ENCODE measurements around the gene TRIP6.
"Not testable (repeated sequence)": the region's sequence is repeated elsewhere in the genome, so short reads cannot be mapped to it uniquely, and the experiment has no call there.

TRIP6 gene

GRCh38 chr7:100847360-100847759 lies 19.8 kb upstream of the TRIP6 start:
- TF ChIP-seq CTCF (IDR thresholded peaks at IDR 0.05; ENCODE audit: low read depth, low read length): no peak

GRCh38 chr7:100852048-100852872 lies 14.9 kb upstream of the TRIP6 start, which contains the start of gene SLC12A9:
Gene SLC12A9, plus strand, starts transcription at chr7:100852713. Its CDS starts 1,485 bp downstream, at chr7:100854198.
- TF ChIP-seq CTCF (IDR thresholded peaks at IDR 0.05; ENCODE audit: low read depth, low read length): peak; percentile 88
- peak within 1 kb of the TSS; percentile 81 for H3K4me3 ChIP-seq (ENCODE audit: low read depth, low read length)

More at GRCh38 chr7:100847360-100847759, 19.8 kb upstream of the TRIP6 start:
- no peak overlapping the region for H3K4me3 ChIP-seq (ENCODE audit: low read depth, low read length)

- TF ChIP-seq CTCF (IDR thresholded peaks at IDR 0.05; ENCODE audit: low read depth, low read length): no peak
- no peak overlapping the region for H3K4me3 ChIP-seq (ENCODE audit: low read depth, low read length)
Observed at GRCh38 chr7:100854146-100854895, 12.9 kb upstream of the TRIP6 start.

GRCh38 chr7:100854899-100855298 lies 12.3 kb upstream of the TRIP6 start:
- not testable (repeated sequence) for H3K4me3 ChIP-seq (ENCODE audit: low read depth, low read length)

GRCh38 chr7:100855515-100855914 lies 11.7 kb upstream of the TRIP6 start:
- no peak for TF ChIP-seq CTCF (IDR thresholded peaks at IDR 0.05; ENCODE audit: low read depth, low read length)
- no peak overlapping the region for H3K4me3 ChIP-seq (ENCODE audit: low read depth, low read length)

- TF ChIP-seq CTCF (IDR thresholded peaks at IDR 0.05; ENCODE audit: low read depth, low read length): no peak
- H3K4me3 ChIP-seq (ENCODE audit: low read depth, low read length): no peak overlapping the region
Observed at GRCh38 chr7:100856871-100857282, 10.3 kb upstream of the TRIP6 start.

GRCh38 chr7:100859856-100860255 lies 7.3 kb upstream of the TRIP6 start:
- H3K4me3 ChIP-seq (ENCODE audit: low read depth, low read length): no peak overlapping the region
- TF ChIP-seq CTCF (IDR thresholded peaks at IDR 0.05; ENCODE audit: low read depth, low read length): no peak
